ENCODE results near the gene UGT1A7.
"Not testable (repeated sequence)": the region's sequence is repeated elsewhere in the genome, so short reads cannot be mapped to it uniquely, and the experiment has no call there.

Gene UGT1A7

GRCh38 chr2:233681521-233682099 lies at the start of gene UGT1A7:
Gene UGT1A7, plus strand, starts transcription at chr2:233681901. Its CDS starts 37 bp downstream, at chr2:233681938.
- no peak for DNase-seq

- DNase-seq = not testable (repeated sequence)
These were observed 45.4 kb upstream of the UGT1A7 start, which contains the start of gene UGT1A10 for GRCh38 chr2:233636306-233636705. Gene UGT1A10, plus strand, starts transcription at chr2:233636448. Its CDS starts 75 bp downstream, at chr2:233636523.

- no peak for DNase-seq
These were observed 42.9 kb upstream of the UGT1A7 start for GRCh38 chr2:233638836-233639235.

GRCh38 chr2:233639860-233640259 lies 41.8 kb upstream of the UGT1A7 start:
- DNase-seq = no peak

GRCh38 chr2:233643128-233643527 lies 38.6 kb upstream of the UGT1A7 start:
- no peak for DNase-seq

- DNase-seq = not testable (repeated sequence)
These were observed 35.7 kb upstream of the UGT1A7 start for GRCh38 chr2:233646033-233646432.

GRCh38 chr2:233650981-233651380 lies 30.7 kb upstream of the UGT1A7 start:
- DNase-seq = no peak

GRCh38 chr2:233651430-233651829 lies 30.3 kb upstream of the UGT1A7 start:
- no peak for DNase-seq

GRCh38 chr2:233654501-233654900 lies 27.2 kb upstream of the UGT1A7 start:
- DNase-seq = no peak

- no peak for DNase-seq
These were observed 26.7 kb upstream of the UGT1A7 start for GRCh38 chr2:233655043-233655442.

- DNase-seq = not testable (repeated sequence)
These were observed 25.8 kb upstream of the UGT1A7 start for GRCh38 chr2:233655943-233656342.

GRCh38 chr2:233656443-233656842 lies 25.3 kb upstream of the UGT1A7 start:
- DNase-seq = no peak

GRCh38 chr2:233658610-233659009 lies 23.1 kb upstream of the UGT1A7 start:
- DNase-seq = no peak

- no peak for DNase-seq
These were observed 17.8 kb upstream of the UGT1A7 start for GRCh38 chr2:233663911-233664310.

- no peak for DNase-seq
These were observed 13.0 kb upstream of the UGT1A7 start for GRCh38 chr2:233668605-233669260.

GRCh38 chr2:233671290-233672161 lies 10.2 kb upstream of the UGT1A7 start, which contains the start of gene UGT1A9:
Gene UGT1A9, plus strand, starts transcription at chr2:233671898. Its CDS starts 37 bp downstream, at chr2:233671935.
- no peak for DNase-seq

- no peak for DNase-seq
These were observed 8.8 kb upstream of the UGT1A7 start for GRCh38 chr2:233672886-233673285.

GRCh38 chr2:233673896-233674295 lies 7.8 kb upstream of the UGT1A7 start:
- no peak for DNase-seq

GRCh38 chr2:233674314-233674713 lies 7.4 kb upstream of the UGT1A7 start:
- no peak for DNase-seq

GRCh38 chr2:233674995-233675394 lies 6.7 kb upstream of the UGT1A7 start:
- DNase-seq = no peak

- no peak for DNase-seq
These were observed 5.7 kb upstream of the UGT1A7 start for GRCh38 chr2:233676046-233676445.

GRCh38 chr2:233679196-233679595 lies 2.5 kb upstream of the UGT1A7 start:
- DNase-seq = no peak

- DNase-seq = no peak
These were observed 1.2 kb upstream of the UGT1A7 start for GRCh38 chr2:233680361-233681045.

Data from activated CD4-positive, alpha-beta T cell treated with anti-CD3 and anti-CD28 coated beads for 4 hours (primary cell).